H1 (cell line): ENCODE results near the gene DHX36. TPM values are rescaled to one million over a fixed set of nuclear protein-coding genes. Genes with fewer than 3 reads are reported as not detected.

ENCODE experiments used
- CTCF ChIA-PET: fragments of 300-600 bp; sonication (Branson Sonifier 250); formaldehyde crosslinking; loops from one replicate; lab custom pipeline; 2021; ENCODE audit not compliant: partially characterized antibody; lab: Charles Lee
- POLR2A ChIA-PET: fragments of 300-600 bp; sonication (Branson Sonifier 250); formaldehyde crosslinking; loops from one replicate; lab custom pipeline; 2021; ENCODE audit warnings: inconsistent platforms; ENCODE audit not compliant: partially characterized antibody; lab: Charles Lee
- DNase-seq, 2 experiments: peaks; one replicate each; pipeline versions ENCODE4 v3.0.0 to v3.0.0-alpha.2; 2010 to 2022; ENCODE audit warnings: low spot score in 2 of 2, low read depth in 1 of 2, mixed read lengths in 1 of 2
- FAIRE-seq: peaks from 2 replicates; lab custom pipeline; 2011; peaks lifted over from hg19 to GRCh38; lab: Jason Lieb, UNC
- H2AFZ ChIP-seq: 2 replicates; pipeline ENCODE4 v1.8.1; 2012; ENCODE audit warnings: low read length, inconsistent platforms
- H2AK5ac ChIP-seq: 2 replicates; pipeline ENCODE4 v1.6.1; 2013; ENCODE audit warnings: low read depth, low read length
- H2BK120ac ChIP-seq: replicated peaks from 2 replicates; pipeline ENCODE3; 2013; ENCODE audit warnings: low read depth, low read length, inconsistent platforms
- H2BK12ac ChIP-seq: 2 replicates; pipeline ENCODE4 v1.6.1; 2013; ENCODE audit warnings: low read depth, low read length
- H2BK15ac ChIP-seq: 2 replicates; pipeline ENCODE4 v1.6.1; 2013; ENCODE audit warnings: low read length
- H2BK20ac ChIP-seq: 2 replicates; pipeline ENCODE4 v1.6.1; 2013; ENCODE audit warnings: low read length
- H2BK5ac ChIP-seq: 2 replicates; pipeline ENCODE4 v1.6.1; 2013; ENCODE audit warnings: low read depth, low read length
- H3K14ac ChIP-seq: 2 replicates; pipeline ENCODE4 v1.6.1; 2013; ENCODE audit warnings: inconsistent platforms; ENCODE audit not compliant: insufficient read length
- H3K18ac ChIP-seq: 2 replicates; pipeline ENCODE4 v1.6.1; 2013; ENCODE audit warnings: low read length; ENCODE audit errors: extremely low read depth
- H3K23ac ChIP-seq: 2 replicates; pipeline ENCODE4 v1.6.1; 2013; ENCODE audit warnings: inconsistent platforms; ENCODE audit not compliant: insufficient read length
- H3K23me2 ChIP-seq: 2 replicates; pipeline ENCODE4 v1.6.1; 2013; ENCODE audit warnings: low read depth, low read length
- H3K27ac ChIP-seq: 2 replicates; pipeline ENCODE4 v1.6.1; 2011; ENCODE audit warnings: low read depth, low read length, inconsistent platforms
- H3K27me3 ChIP-seq, 4 experiments: replicated peaks in 1 of 4; 1 replicate in 1 of 4; 2 replicates in 3 of 4; pipeline versions ENCODE4 v1.6.1 to v1.8.1; 2011 to 2013; ENCODE audit warnings: low read length in 3 of 4, mild to moderate bottlenecking in 3 of 4, inconsistent platforms in 2 of 4, mixed read lengths in 2 of 4, moderate library complexity in 1 of 4; ENCODE audit not compliant: control insufficient read depth in 3 of 4, insufficient read depth in 3 of 4; ENCODE audit errors: extremely low read depth in 1 of 4
- H3K36me3 ChIP-seq, 4 experiments: 2 replicates each; pipeline versions ENCODE4 v1.6.1 to v1.8.1; 2011 to 2013; ENCODE audit warnings: mild to moderate bottlenecking in 4 of 4, low read length in 3 of 4, moderate library complexity in 2 of 4, control low read depth in 1 of 4, inconsistent platforms in 1 of 4; ENCODE audit not compliant: insufficient read depth in 4 of 4, control insufficient read depth in 2 of 4
- H3K4ac ChIP-seq: replicated peaks from 2 replicates; pipeline ENCODE3; 2013; ENCODE audit warnings: low read length, low read depth, mixed read lengths, inconsistent platforms; ENCODE audit not compliant: insufficient read length
- H3K4me1 ChIP-seq, 4 experiments: replicated peaks in 1 of 4; 1 replicate in 1 of 4; 2 replicates in 3 of 4; pipeline versions ENCODE4 v1.6.1 to v1.8.1; 2011 to 2013; ENCODE audit warnings: low read length in 3 of 4, inconsistent platforms in 2 of 4, mixed read lengths in 1 of 4; ENCODE audit not compliant: insufficient read depth in 4 of 4, control insufficient read depth in 3 of 4
- H3K4me2 ChIP-seq, 2 experiments: 2 replicates each; pipeline versions ENCODE4 v1.6.1 to v1.8.1; 2011 to 2013; ENCODE audit warnings: low read depth in 2 of 2, low read length in 2 of 2, control low read depth in 1 of 2, inconsistent platforms in 1 of 2, mild to moderate bottlenecking in 1 of 2; ENCODE audit not compliant: insufficient read depth in 1 of 2
- H3K4me3 ChIP-seq, 4 experiments: fragments of 200-600, 300-600 bp in 1 of 4; sonication (generic), shearing (Covaris generic), sonication (Bioruptor Twin) in 1 of 4; 2 replicates each; pipeline versions ENCODE4 v1.5.1 to v1.8.1; 2011 to 2016; ENCODE audit warnings: low read length in 4 of 4, low read depth in 3 of 4, control low read depth in 2 of 4, inconsistent platforms in 2 of 4, mild to moderate bottlenecking in 2 of 4, mixed read lengths in 1 of 4, moderate library complexity in 1 of 4; ENCODE audit not compliant: insufficient read depth in 2 of 4; ENCODE audit errors: extremely low read depth in 1 of 4
- H3K56ac ChIP-seq: replicated peaks from 2 replicates; pipeline ENCODE3; 2013; ENCODE audit warnings: low read depth, mild to moderate bottlenecking, mixed read lengths, low read length, inconsistent platforms; ENCODE audit not compliant: insufficient read length
- H3K79me1 ChIP-seq: 2 replicates; pipeline ENCODE4 v1.6.1; 2013; ENCODE audit warnings: low read depth, low read length, control low read depth
- H3K79me2 ChIP-seq, 2 experiments: 2 replicates each; pipeline versions ENCODE4 v1.6.1 to v1.8.1; 2012 to 2013; ENCODE audit warnings: low read length in 2 of 2, mild to moderate bottlenecking in 2 of 2, inconsistent platforms in 1 of 2; ENCODE audit not compliant: insufficient read depth in 2 of 2, control insufficient read depth in 1 of 2
- H3K9ac ChIP-seq, 4 experiments: replicated peaks in 1 of 4; 1 replicate in 1 of 4; 2 replicates in 3 of 4; pipeline versions ENCODE4 v1.6.1 to v1.8.1; 2011 to 2013; ENCODE audit warnings: low read depth in 3 of 4, low read length in 3 of 4, control low read depth in 2 of 4, mild to moderate bottlenecking in 2 of 4, moderate library complexity in 2 of 4, inconsistent platforms in 1 of 4; ENCODE audit errors: extremely low read depth in 1 of 4
- H3K9me3 ChIP-seq, 2 experiments: 2 replicates each; pipeline versions ENCODE4 v1.6.1 to v1.8.1; 2012 to 2013; ENCODE audit warnings: mild to moderate bottlenecking in 2 of 2, moderate library complexity in 2 of 2, control low read depth in 1 of 2, inconsistent platforms in 1 of 2, low read depth in 1 of 2, low read length in 1 of 2, mixed read lengths in 1 of 2; ENCODE audit not compliant: insufficient read depth in 2 of 2
- H4K20me1 ChIP-seq, 2 experiments: replicated peaks in 1 of 2; 2 replicates each; pipeline versions ENCODE3 to v1.8.1; 2011 to 2013; ENCODE audit warnings: inconsistent platforms in 2 of 2, low read length in 2 of 2, mild to moderate bottlenecking in 1 of 2; ENCODE audit not compliant: insufficient read depth in 2 of 2, control insufficient read depth in 1 of 2
- H4K5ac ChIP-seq: 2 replicates; pipeline ENCODE4 v1.6.1; 2013; ENCODE audit warnings: low read length, low read depth, mixed read lengths, inconsistent platforms; ENCODE audit not compliant: insufficient read length
- H4K8ac ChIP-seq: 2 replicates; pipeline ENCODE4 v1.8.0; 2013; ENCODE audit warnings: mild to moderate bottlenecking, moderate library complexity, low read length, inconsistent platforms; ENCODE audit not compliant: insufficient read depth; ENCODE audit errors: extremely low read depth
- H4K91ac ChIP-seq: replicated peaks from 2 replicates; pipeline ENCODE3; 2013; ENCODE audit warnings: low read length, mixed read lengths, inconsistent platforms; ENCODE audit not compliant: insufficient read length
- CREB1 ChIP-seq: IDR thresholded peaks from 2 replicates; pipeline ENCODE4 v1.6.1; 2012; ENCODE audit warnings: inconsistent platforms
- CTBP2 ChIP-seq: IDR thresholded peaks from 2 replicates; pipeline ENCODE4 v1.7.0; 2011; ENCODE audit warnings: borderline replicate concordance, mild to moderate bottlenecking, moderate library complexity, mixed read lengths, low read length; ENCODE audit not compliant: insufficient read depth, insufficient read length
- EZH2 ChIP-seq: fragments of 200-600 bp; sonication (generic); IDR thresholded peaks from 2 replicates; pipeline ENCODE4 v1.7.1; 2012; ENCODE audit warnings: low read depth, mild to moderate bottlenecking, moderate library complexity, low read length, inconsistent platforms; ENCODE audit not compliant: severe bottlenecking
- POLR2AphosphoS5 ChIP-seq: IDR thresholded peaks from 2 replicates; pipeline ENCODE4 v1.6.1; 2011; ENCODE audit warnings: low read depth, low read length
- SIX5 ChIP-seq: IDR thresholded peaks from 2 replicates; pipeline ENCODE4 v1.6.1; 2011; ENCODE audit warnings: mild to moderate bottlenecking, low read depth, low read length
- polyA plus RNA-seq, 7 experiments: library from polyadenylated mRNA; depleted of rRNA in 3 of 7; stranded (reverse) in 5 of 7; unstranded in 2 of 7; fragments of >200 nt in 5 of 7; fragments of 200-250 nt in 2 of 7; gene quantifications; 1 replicate in 5 of 7; 2 replicates in 1 of 7; 4 replicates in 1 of 7; pipeline versions ENCODE4 v1.2.1 to v1.2.3, GENCODE V29; 2011 to 2013; ENCODE audit warnings: missing spikeins in 2 of 7, mixed read lengths in 2 of 7
- total RNA-seq: library from RNA; stranded (reverse); fragmentation: NEBNext Ultra II Directional; extraction: Animal tissue kit (Norgen Biotek cat#: 25700); gene quantifications from 2 replicates; pipeline ENCODE4 v1.2.1, GENCODE V29; 2021
- TF ChIP-seq, protein P1 (sequence below): IDR thresholded peaks from 2 replicates; pipeline ENCODE4 v1.6.1; 2012; ENCODE audit warnings: low read length, inconsistent platforms

DHX36 gene
- total and polyA plus RNA-seq, 2 of the 8 experiments (the other 6 are each of a cell fraction or from before 2014, with no cell fraction given), result 44.9 to 131 TPM

DNA sequence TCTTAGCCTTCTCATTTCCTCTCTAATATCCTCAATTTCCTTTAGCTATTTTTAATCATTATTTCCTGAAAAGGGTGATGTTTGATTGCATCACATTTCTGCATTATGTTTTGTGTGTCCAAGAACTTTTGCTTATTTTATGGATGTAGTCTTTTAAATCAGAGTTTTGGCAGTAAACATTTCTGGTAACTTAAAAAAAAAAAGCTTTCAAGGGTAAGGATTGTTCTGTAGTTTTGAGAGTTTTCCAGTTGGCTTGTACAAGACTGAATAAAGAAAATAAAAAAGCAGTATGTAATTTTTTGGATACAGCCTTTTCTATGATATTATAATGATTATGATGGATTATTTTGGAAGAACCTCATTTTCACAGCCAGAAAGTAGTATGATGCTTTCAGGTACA is 99.4 kb downstream of the DHX36 start:
- Histone ChIP-seq H2BK120ac (no peak overlapping the region), H3K23ac (no peak overlapping the region), H4K8ac (no peak overlapping the region), H3K23me2 (no peaks in the 10 kb centered on the region), H2BK12ac (no peak overlapping the region), H3K4me1 (peaks cover 0 to 5% (median 1%) of the 10 kb centered on the region in 4 experiments; a peak in 2 of 7 replicates), H2BK15ac (no peak overlapping the region), H3K9ac (no peak overlapping the region), H3K56ac (no peak overlapping the region), H3K18ac (no peak overlapping the region), H3K4me2 (no peak overlapping the region), H3K27ac (no peak overlapping the region), H2BK20ac (no peak overlapping the region), H2BK5ac (no peak overlapping the region), H3K79me2 (no peaks in the 10 kb centered on the region), H3K36me3 (no peaks in the 10 kb centered on the region), H3K4me3 (no peak overlapping the region), H4K91ac (no peak overlapping the region), H4K5ac (no peak overlapping the region), H3K79me1 (no peaks in the 10 kb centered on the region), H4K20me1 (no peaks in the 10 kb centered on the region), H2AFZ (no peak overlapping the region), H3K4ac (no peak overlapping the region), H2AK5ac (no peak overlapping the region), H3K14ac (no peak overlapping the region), H3K27me3 (no peaks in the 10 kb centered on the region), H3K9me3 (no peaks in the 10 kb centered on the region)
- DNase-seq (no peak), FAIRE-seq (no peak)
- CTCF ChIA-PET, result no interaction called here
- POLR2A ChIA-PET, result no interaction called here
- no peak for TF ChIP-seq POLR2AphosphoS5
- TF ChIP-seq SIX5, result no peak
- no peak for TF ChIP-seq EZH2
- TF ChIP-seq CTBP2, result no peak
- TF ChIP-seq, protein P1, sequence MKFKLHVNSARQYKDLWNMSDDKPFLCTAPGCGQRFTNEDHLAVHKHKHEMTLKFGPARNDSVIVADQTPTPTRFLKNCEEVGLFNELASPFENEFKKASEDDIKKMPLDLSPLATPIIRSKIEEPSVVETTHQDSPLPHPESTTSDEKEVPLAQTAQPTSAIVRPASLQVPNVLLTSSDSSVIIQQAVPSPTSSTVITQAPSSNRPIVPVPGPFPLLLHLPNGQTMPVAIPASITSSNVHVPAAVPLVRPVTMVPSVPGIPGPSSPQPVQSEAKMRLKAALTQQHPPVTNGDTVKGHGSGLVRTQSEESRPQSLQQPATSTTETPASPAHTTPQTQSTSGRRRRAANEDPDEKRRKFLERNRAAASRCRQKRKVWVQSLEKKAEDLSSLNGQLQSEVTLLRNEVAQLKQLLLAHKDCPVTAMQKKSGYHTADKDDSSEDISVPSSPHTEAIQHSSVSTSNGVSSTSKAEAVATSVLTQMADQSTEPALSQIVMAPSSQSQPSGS, result no peak
- no peak for TF ChIP-seq CREB1
